HL-60/S4 treated with retinoic acid at 250 ng/mL for 4 days and 3 days (cell line): ENCODE data around the gene SNN.

Experiments used
- in situ Hi-C: fragments of 300-500 bp; cut with MboI; formaldehyde crosslinking; loops from 2 replicates; pipeline ENCODE4 v1.7.0; 2022; ENCODE audit warnings: low sequenced_read_pairs

The SNN gene

DNA sequence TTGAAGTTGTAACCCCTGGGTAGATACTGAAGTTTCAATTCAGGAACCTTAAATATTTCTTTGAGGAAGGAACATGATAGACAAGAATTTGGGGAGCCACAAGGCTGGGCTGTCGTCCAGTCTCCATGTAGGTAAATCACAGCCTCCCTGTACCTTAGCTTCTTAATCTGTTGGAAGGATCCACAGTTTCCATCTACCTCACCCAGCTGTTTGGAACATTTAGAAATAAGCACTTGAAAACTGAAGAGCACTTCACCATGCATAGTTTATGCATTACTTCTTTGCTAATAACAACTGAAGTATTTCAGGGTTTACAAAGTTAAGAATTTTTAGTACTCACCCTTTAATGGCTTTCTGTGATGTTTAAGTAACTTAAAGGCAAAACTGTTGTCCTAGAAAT is 57.2 kb downstream of the SNN start:
- in situ Hi-C loops = no loop called here

DNA sequence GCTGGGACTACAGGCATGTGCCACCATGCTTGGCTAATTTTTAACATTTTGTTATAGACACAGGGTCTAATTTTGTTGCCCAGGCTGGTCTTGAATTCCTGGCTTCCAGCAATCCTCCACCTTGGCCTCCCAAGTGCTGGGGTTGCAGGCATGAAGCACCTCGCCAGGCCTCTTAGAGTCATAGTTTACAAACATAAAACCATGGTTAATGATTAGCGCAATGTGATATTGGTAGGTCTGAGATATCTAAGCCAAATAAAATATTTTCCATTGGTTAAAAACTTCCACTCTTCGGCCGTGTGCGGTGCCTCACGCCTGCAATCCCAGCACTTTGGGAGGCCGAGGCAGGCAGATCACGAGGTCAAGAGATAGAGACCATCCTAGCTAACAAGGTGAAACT is 57.8 kb downstream of the SNN start:
- in situ Hi-C loops = no loop called here

DNA sequence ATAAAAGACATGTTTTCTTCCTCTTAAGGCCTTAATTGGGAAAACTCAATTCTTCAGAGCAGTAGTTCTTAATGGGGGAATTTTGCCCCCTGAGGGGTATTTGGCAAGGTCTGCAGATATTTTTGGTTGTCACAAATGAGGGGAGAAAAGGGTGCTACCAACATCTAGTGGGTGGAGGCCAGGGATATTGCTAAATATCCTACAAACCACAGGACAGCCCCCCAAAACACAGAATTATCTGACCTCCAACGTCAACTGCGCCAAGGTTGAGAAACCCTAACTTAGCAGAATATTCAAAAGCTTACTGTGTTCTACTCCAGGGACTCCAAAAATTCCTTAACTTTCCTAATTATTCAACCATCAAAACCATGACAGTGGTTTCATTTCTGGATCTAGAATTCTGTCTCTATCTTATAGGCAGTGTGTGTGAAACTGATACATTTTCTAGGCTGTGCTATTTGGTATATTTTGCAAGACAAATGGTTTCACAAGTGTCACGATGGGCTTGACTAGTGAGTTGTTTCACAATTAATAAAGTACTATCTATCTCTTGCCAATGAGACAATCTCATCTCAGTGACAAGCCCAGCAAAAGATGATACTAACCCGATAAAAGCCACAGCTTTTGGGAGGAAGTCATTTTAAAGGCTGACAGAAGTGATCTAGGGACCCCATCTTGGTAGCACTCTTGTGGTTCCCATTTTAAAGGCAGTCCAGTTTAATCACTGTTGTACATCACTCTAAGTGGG is 59.7 kb downstream of the SNN start:
- in situ Hi-C loops = no loop called here
